Activated T-cell treated with anti-CD3 and anti-CD28 coated beads, Interleukin-2, amount 50 U/mL, for 72 hours (primary cell): ENCODE measurements around the gene RCL1. TPM values are rescaled to one million over a fixed set of nuclear protein-coding genes. Genes with fewer than 3 reads are reported as not detected.
A peak's percentile ranks its signal among the peaks of the same experiment; 100 is the strongest.

Experiments used
- ATAC-seq, 2 donors: fragments of 150-1000 bp; cut with Tn5 transposase; replicated peaks in 1 of 2; 2 replicates each; pipeline ENCODE4 v1.10.0; 2021; ENCODE audit warnings: moderate library complexity in 2 of 2, mild to moderate bottlenecking in 1 of 2
- DNase-seq, 2 donors: peaks; one replicate each; pipeline ENCODE4 v3.0.0; 2021 to 2022; ENCODE audit warnings: mixed read lengths in 1 of 2
- H3K27ac Mint-ChIP-seq: one replicate; pipeline ENCODE4 v1.8.0; 2022; ENCODE audit warnings: mild to moderate bottlenecking, moderate library complexity, mixed read lengths
- H3K27me3 Mint-ChIP-seq: one replicate; pipeline ENCODE4 v1.8.0; 2022; ENCODE audit warnings: low read depth, mixed read lengths
- H3K36me3 Mint-ChIP-seq, 2 donors: one replicate each; pipeline ENCODE4 v1.8.0; 2022; ENCODE audit warnings: mixed read lengths in 2 of 2, mild to moderate bottlenecking in 1 of 2; ENCODE audit not compliant: insufficient read depth in 2 of 2
- H3K4me1 Mint-ChIP-seq: one replicate; pipeline ENCODE4 v1.8.0; 2022; ENCODE audit warnings: low read depth, mixed read lengths
- H3K4me3 Mint-ChIP-seq, 2 donors: one replicate each; pipeline ENCODE4 v1.8.0; 2022; ENCODE audit warnings: mild to moderate bottlenecking in 2 of 2, mixed read lengths in 2 of 2, moderate library complexity in 2 of 2
- H3K9me3 Mint-ChIP-seq, 2 donors: one replicate each; pipeline ENCODE4 v1.8.0; 2022; ENCODE audit warnings: mixed read lengths in 2 of 2
- total RNA-seq, 2 donors: library from RNA; stranded (reverse); gene quantifications; one replicate each; pipeline ENCODE4 v1.2.3, GENCODE V29; 2022

RCL1 gene
- total RNA-seq, 2 donors from 2014 or later, result 29.7 to 38.8 TPM

DNA sequence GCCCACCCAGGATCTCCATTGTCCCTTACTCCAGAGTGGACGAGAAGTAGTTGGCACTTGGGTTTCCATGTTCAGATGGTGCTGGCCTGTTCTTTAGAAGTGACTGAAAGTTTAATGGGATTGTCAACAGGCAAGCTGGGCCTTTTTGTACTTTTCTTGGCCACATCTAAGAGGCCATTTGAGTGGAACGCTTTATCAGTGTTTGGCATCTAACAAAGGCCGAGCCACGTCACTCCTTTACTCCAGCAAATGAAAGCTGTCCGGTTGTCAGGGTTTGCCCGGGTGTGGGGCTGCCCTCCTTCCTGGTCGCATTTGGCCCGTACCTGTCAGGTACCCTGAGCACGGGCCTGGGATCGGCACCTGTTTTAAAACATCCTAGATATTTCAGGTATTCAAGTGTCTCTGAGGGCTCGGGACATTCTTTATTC is 71.5 kb downstream of the RCL1 start:
- no peak for ATAC-seq
- Mint-ChIP-seq H3K4me1 (peaks cover 35% of the 10 kb centered on the region), H3K4me3 (no peak overlapping the region), H3K36me3 (peaks cover 7 to 13% of the 10 kb centered on the region in 2 donors), H3K27me3 (no peaks in the 10 kb centered on the region), H3K9me3 (no peaks in the 10 kb centered on the region), H3K27ac (no peak overlapping the region)
- no peak for DNase-seq

DNA sequence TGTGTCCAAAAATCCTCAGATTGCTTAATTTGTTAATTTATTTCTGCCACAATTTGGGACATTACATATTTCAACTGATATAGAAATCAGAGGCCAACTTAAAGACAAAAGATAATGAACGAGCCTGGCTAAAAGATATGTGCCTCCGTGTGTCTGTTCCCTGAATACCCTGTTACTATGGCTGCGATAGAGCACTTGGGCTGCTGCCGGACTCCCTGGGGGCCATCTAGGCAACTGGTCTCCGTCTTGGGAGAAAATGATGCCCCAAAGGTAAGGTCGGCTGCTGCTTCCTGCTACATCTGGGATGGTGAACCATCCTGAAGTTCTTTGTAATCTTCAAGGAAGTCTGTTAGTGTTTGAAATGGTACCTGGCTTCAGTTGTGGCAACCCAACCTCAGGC is 72.0 kb downstream of the RCL1 start:
- Mint-ChIP-seq H3K27ac (no peak overlapping the region), H3K36me3 (peaks cover 7 to 13% of the 10 kb centered on the region in 2 donors), H3K9me3 (no peaks in the 10 kb centered on the region), H3K27me3 (no peaks in the 10 kb centered on the region), H3K4me1 (peaks cover 35% of the 10 kb centered on the region), H3K4me3 (no peak overlapping the region)
- ATAC-seq (no peak), DNase-seq (no peak)

DNA sequence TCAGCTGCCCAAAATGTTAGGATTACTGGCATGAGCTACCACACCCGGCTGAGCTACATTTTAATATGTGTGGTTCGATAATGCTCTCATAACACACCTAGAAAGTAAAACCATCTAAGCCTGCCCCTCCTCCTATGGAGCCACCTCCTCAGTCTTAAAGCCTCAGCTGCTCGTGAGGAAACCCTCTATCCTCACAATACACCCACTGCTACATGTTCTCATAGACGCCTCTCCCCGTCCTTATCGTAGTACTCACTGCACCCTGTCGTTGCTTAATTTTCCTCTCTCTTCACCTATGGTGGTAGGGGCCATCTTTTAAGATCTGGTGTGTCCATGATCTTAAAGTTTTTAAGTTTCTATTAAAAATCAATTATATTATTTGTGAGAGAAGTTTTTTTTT is 72.9 kb downstream of the RCL1 start:
- peak; percentile 16 to 23 for DNase-seq
- peak overlapping the region; percentile 88 for H3K27ac Mint-ChIP-seq
- H3K4me3 Mint-ChIP-seq, result peak overlapping the region; percentile 54 to 64
- ATAC-seq, result peak; percentile 62 to 75
- no peaks in the 10 kb centered on the region for H3K9me3 Mint-ChIP-seq
- no peaks in the 10 kb centered on the region for H3K27me3 Mint-ChIP-seq
- H3K36me3 Mint-ChIP-seq, result peaks cover 7 to 11% of the 10 kb centered on the region in 2 donors
- peaks cover 35% of the 10 kb centered on the region for H3K4me1 Mint-ChIP-seq

DNA sequence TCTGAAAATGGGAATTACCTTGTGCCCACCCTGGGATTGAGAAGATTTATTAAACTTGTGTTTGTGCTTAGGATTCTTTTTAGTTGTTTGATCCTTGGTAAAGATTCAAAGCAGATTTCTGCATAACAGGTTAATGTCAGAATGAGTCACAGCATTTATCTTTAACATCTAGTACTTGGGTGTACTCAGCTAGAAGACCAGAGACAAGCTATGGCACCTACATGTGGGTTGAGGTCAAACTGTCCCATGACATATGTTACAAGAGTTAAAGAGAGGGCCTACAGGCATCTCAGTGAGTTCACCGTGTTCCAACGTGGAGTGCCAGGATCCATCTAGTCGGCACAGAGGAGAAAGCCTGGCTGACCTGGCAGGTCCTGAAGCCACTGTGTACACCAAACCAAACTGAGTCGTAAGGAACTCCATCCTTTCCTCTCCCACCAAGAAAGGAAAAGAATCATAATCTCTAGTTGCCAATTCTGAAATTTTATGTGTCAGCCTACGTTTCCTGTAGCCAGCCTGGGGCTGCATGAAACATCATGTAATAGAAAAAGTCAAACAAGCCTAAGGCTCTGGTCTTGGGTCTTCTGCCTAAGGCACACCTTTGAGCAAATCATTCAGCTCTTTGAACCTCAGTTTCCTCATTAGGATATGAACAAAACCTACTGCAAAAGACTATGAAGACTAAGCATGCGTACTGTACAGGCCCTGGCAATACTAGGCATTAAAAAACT is 73.7 kb downstream of the RCL1 start:
- DNase-seq (peak; percentile 28 to 46), ATAC-seq (peak; percentile 93 to 96)
- Mint-ChIP-seq H3K4me1 (peaks cover 35% of the 10 kb centered on the region), H3K27ac (peak overlapping the region; percentile 87), H3K4me3 (peak overlapping the region; percentile 71 to 84), H3K36me3 (peaks cover 7 to 8% of the 10 kb centered on the region in 2 donors), H3K9me3 (no peaks in the 10 kb centered on the region), H3K27me3 (no peaks in the 10 kb centered on the region)

DNA sequence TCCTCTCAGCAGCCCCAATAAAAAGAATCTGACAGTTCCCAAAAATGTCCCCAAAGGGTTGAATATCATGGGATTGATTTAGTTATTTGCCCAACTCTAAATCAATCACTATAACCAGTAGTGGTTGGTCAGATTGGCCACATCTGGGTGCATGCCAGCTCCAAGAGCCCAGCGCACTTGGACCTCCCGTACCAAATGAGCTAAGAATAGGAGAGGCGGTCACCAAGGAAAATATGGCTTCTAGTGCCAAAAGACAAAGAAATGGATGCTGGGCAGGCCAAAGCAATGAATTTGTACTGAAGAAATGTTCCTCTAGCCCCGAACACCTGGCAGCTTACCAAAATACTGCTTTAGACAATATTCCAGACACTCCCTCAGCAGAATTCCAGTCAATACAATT is 80.3 kb downstream of the RCL1 start:
- Mint-ChIP-seq H3K36me3 (peaks cover 0 to 1% of the 10 kb centered on the region in 2 donors), H3K27ac (no peak overlapping the region), H3K4me1 (peaks cover 4% of the 10 kb centered on the region), H3K27me3 (no peaks in the 10 kb centered on the region), H3K9me3 (no peaks in the 10 kb centered on the region), H3K4me3 (no peak overlapping the region)
- DNase-seq, result no peak
- no peak for ATAC-seq

DNA sequence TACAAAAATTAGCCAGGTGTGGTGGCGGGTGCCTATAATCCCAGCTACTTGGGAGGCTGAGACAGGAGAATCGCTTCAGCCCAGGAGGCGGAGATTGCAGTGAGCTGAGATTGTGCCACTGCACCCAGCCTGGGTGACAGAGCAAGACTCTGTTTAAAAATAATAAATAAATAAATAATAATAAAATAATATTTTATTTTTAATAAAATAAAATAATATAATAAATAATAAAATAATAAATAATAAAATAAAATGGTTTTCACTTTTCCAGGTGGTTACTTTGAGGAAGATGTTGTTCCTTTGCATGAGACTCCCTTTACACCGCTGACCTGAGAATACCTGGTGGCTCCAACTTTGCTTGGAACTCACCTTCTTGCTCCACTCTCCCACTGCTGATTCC is 82.8 kb downstream of the RCL1 start:
- H3K9me3 Mint-ChIP-seq, result no peaks in the 10 kb centered on the region
- H3K4me3 Mint-ChIP-seq, result no peak overlapping the region
- DNase-seq (no peak), ATAC-seq (no peak)
- H3K4me1 Mint-ChIP-seq, result no peaks in the 10 kb centered on the region
- no peak overlapping the region for H3K27ac Mint-ChIP-seq
- no peaks in the 10 kb centered on the region for H3K36me3 Mint-ChIP-seq
- H3K27me3 Mint-ChIP-seq, result no peaks in the 10 kb centered on the region

DNA sequence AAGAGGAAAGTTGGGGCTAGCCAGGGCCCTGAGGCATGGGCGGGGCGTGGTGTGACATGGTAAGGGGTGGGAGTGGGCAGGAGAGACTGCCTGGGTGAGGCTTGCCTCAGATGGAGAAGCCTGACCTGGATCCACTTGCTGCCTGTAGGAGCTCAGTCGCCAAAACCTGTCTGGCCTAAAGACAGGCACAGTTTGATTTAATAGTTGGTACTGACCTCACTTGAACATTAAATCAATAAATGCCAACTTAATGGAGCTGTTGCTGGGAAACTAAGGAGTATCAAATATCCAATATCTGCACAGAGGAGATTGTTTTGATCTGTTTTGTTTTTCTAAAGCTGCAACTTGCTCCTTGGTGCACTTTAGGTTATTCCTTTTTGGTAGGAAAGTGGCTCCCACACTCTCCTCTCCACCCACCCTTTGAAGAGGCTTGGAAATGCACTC is 86.4 kb downstream of the RCL1 start:
- Mint-ChIP-seq H3K9me3 (no peaks in the 10 kb centered on the region), H3K4me3 (no peak overlapping the region), H3K27me3 (no peaks in the 10 kb centered on the region), H3K36me3 (no peaks in the 10 kb centered on the region), H3K27ac (no peak overlapping the region), H3K4me1 (no peaks in the 10 kb centered on the region)
- ATAC-seq (no peak), DNase-seq (no peak)

DNA sequence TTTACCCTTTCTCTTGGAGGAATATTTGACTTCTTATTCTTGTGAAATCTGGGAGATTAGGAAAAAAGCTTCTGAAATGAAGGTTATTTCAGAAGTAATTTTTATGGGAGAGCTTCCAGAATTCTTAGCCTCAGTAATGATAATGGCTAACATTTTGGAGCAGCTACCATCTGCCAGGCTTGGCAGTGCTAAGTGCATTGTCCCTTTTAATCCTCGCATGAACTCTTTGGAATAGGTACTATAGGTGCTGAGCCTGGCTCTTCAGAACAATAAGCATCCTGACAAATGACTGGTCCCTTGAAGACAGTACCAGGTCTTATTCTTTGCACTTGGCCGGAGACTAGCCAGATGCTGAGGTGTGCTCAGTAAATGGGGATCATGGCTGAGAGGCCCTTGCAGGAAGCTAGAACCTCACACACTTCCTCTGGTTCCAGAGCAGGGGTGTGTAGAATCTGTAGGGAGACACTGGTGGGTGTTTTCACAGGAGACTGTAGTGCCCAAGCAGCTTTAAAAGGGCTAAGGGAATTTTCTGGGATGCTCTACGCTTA is 90.7 kb downstream of the RCL1 start:
- no peaks in the 10 kb centered on the region for H3K4me1 Mint-ChIP-seq
- ATAC-seq (no peak), DNase-seq (no peak)
- H3K4me3 Mint-ChIP-seq, result no peak overlapping the region
- no peaks in the 10 kb centered on the region for H3K36me3 Mint-ChIP-seq
- H3K27me3 Mint-ChIP-seq, result no peaks in the 10 kb centered on the region
- no peak overlapping the region for H3K27ac Mint-ChIP-seq
- H3K9me3 Mint-ChIP-seq, result no peaks in the 10 kb centered on the region

DNA sequence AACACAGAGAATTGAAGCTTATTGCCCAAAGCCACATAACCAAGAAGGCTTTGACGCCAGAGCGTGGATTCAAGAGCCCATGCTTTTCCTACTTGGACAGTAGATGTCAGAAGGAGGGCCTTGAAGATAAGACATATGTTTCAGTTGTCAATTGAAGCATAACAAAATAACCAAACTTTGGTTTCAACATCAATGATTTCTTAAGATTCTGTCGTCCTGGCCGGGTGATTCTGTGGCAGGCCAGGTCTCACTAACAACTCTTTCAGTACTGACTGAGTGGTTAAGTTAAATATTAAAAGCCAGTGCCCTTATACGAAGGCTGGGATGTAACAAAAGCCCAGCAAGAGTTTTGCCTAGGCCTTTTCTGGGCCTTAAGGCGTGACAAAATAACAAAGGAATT is 94.0 kb downstream of the RCL1 start:
- Mint-ChIP-seq H3K9me3 (no peaks in the 10 kb centered on the region), H3K36me3 (no peaks in the 10 kb centered on the region), H3K27ac (no peak overlapping the region), H3K27me3 (no peaks in the 10 kb centered on the region), H3K4me1 (no peaks in the 10 kb centered on the region), H3K4me3 (no peak overlapping the region)
- no peak for DNase-seq
- ATAC-seq, result no peak

DNA sequence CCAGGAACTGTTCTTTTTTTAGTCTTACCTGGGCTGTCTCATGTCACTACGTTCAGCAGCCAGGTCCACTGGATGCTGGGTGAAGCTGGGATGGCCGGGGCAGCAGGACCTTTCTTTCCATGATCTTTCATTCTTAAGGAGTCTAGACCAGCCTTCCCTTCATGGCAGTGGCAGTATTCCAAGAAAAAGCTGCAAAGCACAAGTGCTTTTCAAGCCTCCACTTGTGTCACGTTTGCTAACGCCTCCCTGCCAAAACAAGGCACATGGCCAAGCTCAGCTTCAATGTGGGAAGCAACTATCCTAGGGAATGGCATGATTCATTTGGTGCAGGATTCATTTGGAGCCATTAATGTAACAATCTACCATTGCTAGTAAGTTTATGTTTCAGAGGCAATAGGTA is 94.8 kb downstream of the RCL1 start:
- H3K36me3 Mint-ChIP-seq, result no peaks in the 10 kb centered on the region
- no peaks in the 10 kb centered on the region for H3K27me3 Mint-ChIP-seq
- no peaks in the 10 kb centered on the region for H3K4me1 Mint-ChIP-seq
- no peak overlapping the region for H3K4me3 Mint-ChIP-seq
- no peak for ATAC-seq
- no peak overlapping the region for H3K27ac Mint-ChIP-seq
- no peak for DNase-seq
- no peaks in the 10 kb centered on the region for H3K9me3 Mint-ChIP-seq

DNA sequence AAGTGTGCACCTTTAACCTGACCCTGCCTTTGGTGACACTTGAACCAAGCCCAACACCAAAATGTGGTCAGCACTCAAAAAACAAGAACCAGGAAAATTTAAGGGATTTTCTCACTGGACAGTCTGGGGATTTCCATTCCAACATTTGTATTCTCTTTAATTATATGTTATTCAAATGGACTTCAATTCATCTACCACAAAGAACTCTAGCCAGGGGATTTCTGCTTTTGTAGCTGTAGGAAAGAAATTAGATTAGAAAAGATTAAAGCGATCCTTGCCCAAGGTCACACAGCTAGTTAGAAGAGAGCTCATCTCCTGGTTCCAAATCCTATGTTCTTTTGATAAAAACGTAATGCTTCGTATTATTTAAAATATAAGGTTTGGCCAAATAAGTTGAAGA is 97.5 kb downstream of the RCL1 start:
- H3K36me3 Mint-ChIP-seq, result no peaks in the 10 kb centered on the region
- ATAC-seq, result no peak
- no peak overlapping the region for H3K27ac Mint-ChIP-seq
- H3K4me1 Mint-ChIP-seq, result no peaks in the 10 kb centered on the region
- DNase-seq, result no peak
- H3K4me3 Mint-ChIP-seq, result no peak overlapping the region
- H3K27me3 Mint-ChIP-seq, result no peaks in the 10 kb centered on the region
- H3K9me3 Mint-ChIP-seq, result no peaks in the 10 kb centered on the region

DNA sequence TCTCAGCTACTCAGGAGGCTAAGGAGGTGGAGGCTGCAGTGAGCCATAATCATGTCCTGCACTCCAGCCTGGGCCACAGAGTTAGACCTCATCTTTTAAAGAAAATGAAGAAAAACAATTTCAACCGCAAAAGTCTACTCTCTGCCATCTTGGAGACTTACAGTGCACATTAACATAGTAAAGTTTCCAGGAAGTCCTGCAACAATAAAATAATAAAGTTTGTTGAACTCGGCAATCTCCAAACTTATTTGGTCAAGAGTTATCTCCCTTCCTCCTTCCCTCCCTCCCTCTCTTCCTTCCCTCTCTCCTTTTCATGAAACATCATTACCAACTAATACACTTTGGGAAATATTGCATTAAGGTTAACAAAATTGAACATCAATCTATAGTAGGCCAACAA is 98.2 kb downstream of the RCL1 start:
- Mint-ChIP-seq H3K36me3 (no peaks in the 10 kb centered on the region), H3K4me3 (no peak overlapping the region), H3K27me3 (no peaks in the 10 kb centered on the region), H3K4me1 (no peaks in the 10 kb centered on the region), H3K27ac (no peak overlapping the region), H3K9me3 (no peaks in the 10 kb centered on the region)
- DNase-seq (no peak), ATAC-seq (no peak)

DNA sequence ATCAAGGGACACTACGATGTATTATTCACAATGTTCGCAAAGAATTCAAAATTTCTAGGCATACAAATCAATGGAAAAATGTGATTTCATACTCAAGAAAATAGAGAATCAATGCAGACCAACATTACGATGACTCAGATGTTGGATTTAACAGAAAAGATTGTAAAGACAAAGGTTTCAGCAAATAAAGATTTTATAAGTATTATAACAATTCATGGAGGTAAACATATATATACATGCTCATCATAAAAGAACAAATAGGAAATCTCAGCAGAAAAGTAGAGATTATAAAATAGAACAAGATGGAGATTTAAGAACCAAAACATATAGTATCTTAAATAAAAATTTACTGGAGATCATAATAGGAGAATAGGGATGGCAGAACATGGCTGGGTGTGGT is 98.9 kb downstream of the RCL1 start:
- DNase-seq (no peak), ATAC-seq (no peak)
- H3K4me1 Mint-ChIP-seq, result no peaks in the 10 kb centered on the region
- H3K9me3 Mint-ChIP-seq, result no peaks in the 10 kb centered on the region
- no peak overlapping the region for H3K27ac Mint-ChIP-seq
- no peaks in the 10 kb centered on the region for H3K27me3 Mint-ChIP-seq
- H3K36me3 Mint-ChIP-seq, result no peaks in the 10 kb centered on the region
- H3K4me3 Mint-ChIP-seq, result no peak overlapping the region
